ENCODE results near the gene PRSS38.

PRSS38 gene

DNA sequence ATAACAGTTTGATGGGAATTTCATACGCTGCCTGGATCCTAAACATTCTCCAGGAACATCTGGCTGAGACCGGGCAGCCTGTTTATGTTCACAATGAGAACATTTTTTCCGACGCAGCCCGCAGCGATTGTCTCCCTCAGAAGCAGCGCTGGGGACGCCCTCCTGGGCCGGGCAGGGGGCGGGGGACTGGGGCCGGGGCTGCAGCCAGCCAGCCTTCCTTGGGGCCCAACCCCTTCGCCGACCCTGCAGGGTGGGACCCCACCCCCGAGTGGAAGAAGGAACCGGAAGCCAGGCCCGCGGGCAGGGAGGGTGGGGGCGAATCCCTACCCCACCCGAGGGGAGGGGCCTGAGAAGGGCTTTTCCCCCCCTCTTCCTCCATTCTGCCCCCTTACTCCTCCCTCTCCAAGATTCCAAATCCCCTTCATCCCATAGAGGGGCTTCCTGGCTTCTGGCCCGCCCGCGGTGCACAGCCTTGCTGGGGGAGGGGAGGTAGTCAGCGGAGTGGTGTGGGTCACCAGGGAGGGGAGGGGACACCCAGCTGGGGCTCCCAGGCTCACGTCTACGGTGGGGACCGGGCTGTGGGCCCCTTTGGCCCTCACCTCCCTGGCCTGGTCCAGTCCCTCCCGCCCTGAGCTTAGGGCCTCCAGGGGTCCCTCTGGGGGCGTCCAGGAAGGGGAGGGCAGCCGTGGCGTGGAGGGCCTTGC lies 71.7 kb downstream of the PRSS38 start:
- peak; percentile 14 for DNase-seq

DNA sequence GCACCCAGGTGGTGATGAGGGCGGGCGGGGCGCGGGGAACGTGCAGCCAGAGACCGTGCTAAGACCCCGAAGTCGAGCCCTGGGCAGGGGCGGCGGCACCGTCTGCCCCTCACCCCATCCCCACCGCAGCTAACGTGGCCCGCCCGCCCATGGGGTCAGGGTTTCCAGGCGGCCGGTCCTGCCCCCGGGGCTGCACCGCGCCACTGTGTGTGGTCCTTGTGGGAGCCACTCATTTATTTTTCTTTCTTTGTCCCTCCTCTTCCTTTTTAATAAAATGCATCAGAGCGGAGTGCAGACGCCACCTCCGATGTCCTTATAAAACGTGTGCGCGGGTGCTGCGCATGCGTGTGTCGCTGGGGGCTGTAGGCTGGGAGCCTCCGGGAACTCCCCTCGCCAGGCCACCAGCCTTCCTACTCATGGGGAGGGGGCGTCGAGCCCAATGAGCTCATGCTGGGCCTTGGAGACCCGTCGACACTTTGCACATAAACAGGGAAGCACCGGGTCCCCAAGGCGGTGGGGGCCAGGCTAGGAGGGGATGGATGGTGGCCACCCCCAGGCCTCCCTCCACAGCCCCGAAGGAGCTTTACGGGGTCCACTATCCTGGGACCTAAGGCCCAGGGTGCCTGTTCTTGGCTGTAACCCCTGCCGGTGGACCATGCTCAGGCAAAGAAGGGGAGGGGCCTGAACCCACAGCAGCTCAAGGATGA lies 72.4 kb downstream of the PRSS38 start:
- DNase-seq, result peak; percentile 9

DNA sequence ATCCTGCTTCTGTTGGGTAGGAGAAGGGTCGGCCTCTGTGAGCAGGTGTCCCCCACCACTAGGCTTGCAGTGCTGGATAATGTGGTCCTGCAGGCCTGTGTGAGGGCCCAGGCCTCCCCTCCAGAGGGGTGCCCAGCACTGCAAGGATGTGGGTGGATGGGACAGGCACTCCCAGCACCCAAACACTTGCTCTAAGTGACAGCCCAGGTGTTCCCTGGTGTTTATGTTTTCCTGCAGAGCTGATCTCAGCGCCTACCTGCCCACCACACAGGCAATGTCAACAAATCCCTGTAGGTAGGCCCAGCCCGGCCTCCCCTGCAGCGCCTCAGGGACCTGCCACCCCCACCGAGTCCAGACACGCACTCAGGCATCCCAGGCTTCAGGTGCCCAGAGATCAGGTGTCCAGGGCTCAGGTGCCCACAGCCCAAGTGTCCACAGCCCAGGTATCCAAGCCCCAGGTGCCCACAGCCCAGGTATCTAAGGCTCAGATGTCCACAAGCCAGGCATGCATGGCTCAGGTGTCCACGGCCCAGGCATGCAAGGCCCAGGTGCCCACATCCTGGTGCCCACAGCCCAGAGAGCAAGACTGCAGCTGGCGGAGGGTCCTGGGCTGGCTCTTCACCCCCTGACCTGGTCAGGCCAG lies 73.0 kb downstream of the PRSS38 start:
- DNase-seq, result peak; percentile 6

DNA sequence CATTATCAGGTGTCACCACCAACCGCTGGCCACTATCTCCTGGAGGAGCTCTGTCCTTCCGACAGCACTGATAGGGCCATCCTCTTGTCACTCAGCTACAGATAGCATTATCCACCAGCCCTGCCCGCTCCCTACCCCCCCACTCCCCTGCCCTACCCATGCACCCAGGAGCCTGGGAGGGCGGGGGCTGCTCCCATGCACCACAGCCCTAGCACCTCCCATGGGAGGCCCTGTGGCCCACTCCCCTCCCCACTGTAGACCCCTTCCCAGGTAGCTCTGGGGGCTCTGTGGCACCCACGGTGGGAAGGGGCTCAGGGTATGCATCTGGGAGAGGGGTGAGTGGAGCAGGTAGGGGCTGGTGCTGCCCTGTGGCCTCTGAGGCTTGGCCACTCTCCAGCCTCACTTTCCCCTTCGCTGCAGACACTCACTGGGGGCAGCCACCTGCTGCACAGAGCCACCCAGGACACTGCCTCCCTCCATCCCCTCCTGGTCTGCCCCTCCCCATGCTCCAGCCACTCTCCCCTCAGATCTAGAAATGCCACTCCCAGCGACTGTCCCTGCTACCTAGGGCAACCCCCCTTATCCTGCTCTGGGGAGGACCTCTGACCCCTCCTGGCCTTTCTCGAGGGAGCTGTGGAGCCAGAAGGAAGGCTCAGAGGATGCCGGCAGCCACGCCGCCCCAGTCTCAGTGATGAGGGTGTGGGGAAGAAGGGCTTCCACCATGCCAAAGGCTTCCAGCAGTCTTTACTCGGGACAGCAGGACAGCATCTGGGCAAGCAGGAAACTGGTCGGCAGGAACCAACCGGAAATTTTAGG lies 73.8 kb downstream of the PRSS38 start:
- DNase-seq, result peak; percentile 7

DNA sequence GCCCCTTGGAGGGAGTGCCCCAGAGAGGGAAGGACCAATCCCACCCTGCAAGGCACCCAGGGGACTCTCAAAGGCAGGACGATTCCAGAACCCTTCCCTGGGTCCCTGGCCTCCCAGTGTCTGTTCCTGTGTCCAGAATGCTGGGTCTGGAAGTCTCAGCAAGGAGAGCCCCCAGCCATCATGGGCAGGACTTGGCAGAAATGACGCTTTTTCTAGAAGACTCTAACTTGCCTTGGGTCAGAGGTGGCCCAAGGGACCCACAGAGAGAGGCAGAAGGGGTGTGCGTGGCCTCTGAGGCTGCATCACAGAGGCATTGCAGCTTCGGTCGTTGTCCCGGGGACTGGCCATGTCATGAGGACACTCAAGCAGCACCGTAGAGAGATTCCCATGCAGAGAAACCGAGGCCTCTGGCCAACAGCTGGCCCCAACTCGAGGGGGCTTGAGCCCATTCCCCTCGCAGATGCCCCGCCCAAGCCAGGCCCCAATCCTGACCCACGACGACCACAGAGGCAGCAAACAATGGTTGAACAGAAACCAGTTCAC lies 74.5 kb downstream of the PRSS38 start:
- DNase-seq, result peak; percentile 5

DNA sequence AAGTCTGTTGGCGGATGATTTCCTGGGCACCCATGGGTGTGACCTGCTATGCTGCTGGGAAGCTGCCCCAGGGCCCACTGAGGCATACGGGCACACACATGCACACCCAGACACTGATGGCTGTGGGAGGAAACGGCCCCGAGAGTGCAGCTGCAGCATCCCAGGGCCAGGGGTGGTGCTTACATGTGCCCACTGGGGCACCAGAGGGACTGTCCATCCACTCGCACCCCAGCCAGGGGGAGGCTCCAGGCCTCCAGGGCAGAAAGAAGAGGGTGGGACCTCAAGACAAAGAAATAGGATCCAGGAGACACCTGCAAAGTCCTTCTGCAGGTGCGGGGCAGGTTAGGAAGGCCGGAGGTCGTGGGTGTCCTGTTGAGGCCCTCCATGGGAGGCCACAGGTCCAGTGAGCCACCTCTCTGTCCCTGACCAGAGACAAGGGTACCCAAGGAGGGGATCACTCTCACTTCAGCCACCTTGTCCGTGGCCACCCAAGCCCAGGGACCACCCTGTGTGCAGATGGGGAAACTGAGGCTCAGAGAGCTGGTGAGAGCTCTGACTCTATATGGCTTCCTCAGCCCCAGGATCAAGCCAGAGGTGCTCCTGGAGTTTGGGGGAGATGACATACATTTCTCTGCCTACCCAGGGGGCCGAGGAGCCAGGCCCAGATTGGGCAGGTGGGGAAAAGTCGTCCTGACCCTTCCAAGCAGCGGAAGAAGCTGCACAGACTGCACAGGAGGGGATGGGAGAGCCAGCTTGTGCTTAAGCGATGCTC lies 75.2 kb downstream of the PRSS38 start:
- no peak for DNase-seq

DNA sequence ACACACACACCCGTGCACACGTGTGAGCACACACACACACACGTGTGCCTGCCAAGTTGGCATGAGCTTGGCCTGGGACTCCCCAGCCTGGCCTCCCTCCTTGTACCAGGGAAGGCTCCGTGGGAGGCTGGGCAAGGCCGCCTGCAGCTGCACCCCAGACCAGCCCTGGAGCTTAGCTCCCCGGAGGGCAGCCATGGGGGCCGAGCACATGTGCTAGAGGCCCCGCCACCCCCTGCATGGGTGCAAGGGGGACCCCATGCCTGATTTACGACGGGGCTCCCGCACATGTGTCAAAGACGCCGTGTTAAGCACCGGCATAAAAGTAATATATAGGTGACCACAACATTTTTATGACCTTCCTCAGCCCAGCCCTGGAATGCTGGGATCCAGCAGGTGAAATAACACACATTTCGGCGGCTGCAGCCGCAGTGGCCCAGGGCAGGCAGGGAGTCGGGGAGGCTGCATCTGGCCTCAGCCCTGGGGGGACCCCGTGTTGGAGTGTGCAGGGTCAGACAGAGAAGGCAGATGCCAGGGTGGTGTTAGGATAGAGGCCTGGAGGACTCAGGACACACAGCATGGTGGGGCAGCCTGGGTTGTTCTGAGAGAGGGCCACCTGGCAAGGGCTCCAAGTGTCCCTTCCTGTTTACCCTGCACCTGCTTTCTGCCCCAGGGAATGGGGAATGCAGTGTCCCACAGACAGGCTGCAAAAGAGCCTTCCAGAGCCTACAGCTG lies 75.9 kb downstream of the PRSS38 start:
- DNase-seq, result peak; percentile 6

DNA sequence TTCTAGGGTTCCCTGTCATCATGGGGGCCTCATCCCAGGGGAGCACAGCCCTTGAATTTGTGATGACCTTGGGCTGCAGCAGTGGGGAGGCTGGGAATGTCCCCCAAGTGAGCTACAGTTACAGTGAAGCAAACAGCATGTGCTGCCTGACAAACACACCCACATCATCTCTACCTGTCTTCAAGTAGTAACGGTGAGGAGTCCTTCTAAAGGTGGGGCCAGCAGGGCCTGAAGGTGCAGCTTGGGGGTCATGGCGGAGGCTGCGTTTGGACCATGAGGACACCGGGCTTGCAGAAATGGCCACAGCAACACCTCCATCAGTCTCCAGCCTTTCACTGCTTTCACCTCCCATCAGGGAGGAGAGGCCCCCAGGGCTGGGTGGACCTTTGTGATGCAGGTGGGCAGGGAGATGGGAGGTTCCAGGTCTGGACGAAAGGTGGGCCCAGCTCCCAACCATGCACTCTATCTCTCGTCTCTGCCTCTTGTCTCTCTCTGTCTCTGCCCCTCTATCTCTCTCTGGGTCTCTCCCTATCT lies 76.5 kb downstream of the PRSS38 start:
- DNase-seq, result no peak

DNA sequence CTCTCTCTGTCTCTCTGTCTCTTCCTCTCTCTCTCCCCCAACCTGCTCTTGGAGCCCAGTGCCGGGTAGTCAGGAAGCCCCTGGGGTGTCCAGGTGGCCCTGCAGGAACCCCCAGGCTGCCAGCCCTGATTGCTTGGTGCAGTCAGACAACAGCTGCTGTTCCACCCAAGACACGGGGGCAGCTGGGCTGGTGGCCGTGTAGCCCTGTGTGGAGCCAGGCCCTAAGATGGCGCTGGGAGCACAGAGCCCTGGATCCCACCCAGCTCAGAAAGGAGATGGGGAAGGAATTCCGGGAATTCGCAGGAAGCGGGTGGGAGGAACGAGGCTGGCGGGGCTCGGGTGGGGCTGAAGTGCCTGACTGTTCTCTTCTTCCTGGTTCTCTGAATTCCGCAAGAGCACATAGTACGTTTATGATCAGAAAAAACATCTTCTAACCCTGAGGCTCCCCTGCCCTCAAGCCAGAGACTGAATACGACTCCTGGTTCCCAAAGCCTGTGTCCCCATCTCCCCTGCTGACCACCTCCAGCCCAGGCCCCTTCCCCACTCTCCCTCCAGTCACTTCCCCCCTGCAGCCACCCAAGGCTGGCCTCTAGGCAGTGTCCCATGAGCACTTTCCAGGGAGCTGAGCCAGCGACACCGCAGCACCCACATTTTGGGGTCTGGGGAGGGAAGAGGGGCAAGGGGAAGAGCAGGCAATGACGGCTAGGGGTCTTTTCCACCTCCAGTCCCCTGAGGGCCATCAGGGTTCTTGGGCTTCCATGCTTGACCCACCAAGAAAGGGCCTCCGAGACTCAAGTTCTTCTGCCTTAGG lies 77.2 kb downstream of the PRSS38 start:
- peak; percentile 5 for DNase-seq

DNA sequence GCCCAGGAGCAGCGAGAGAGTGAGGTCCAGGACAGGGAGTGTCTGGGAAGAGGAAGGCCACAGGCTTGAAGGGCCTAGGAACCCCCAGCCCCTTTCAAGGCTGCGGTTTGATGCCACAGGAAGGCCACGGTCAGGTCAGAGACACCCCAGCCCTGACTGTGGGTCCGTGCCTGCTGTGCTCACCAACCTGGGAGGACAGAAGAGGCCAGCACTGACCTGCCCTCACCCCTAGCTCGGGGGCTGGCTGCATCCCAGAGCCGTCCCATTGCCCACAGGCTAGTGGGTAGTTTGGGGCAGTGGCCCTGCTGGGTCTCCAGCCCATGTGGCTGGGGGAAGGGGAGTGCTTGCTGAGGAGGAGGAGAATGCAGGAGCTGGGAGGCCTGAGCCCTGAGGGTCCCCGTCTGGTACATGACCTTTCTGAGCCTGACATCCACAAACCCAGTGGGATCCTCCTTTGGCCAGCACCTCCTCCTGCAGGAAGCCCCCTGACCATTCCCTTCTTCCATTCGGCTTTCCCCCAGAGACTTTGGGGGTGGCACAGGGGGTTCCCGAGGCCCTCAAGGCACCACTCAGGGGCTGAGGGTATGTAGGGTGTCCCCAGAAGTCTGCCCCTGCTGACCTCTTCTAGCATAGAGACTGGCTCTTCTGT lies 77.9 kb downstream of the PRSS38 start:
- no peak for DNase-seq

DNA sequence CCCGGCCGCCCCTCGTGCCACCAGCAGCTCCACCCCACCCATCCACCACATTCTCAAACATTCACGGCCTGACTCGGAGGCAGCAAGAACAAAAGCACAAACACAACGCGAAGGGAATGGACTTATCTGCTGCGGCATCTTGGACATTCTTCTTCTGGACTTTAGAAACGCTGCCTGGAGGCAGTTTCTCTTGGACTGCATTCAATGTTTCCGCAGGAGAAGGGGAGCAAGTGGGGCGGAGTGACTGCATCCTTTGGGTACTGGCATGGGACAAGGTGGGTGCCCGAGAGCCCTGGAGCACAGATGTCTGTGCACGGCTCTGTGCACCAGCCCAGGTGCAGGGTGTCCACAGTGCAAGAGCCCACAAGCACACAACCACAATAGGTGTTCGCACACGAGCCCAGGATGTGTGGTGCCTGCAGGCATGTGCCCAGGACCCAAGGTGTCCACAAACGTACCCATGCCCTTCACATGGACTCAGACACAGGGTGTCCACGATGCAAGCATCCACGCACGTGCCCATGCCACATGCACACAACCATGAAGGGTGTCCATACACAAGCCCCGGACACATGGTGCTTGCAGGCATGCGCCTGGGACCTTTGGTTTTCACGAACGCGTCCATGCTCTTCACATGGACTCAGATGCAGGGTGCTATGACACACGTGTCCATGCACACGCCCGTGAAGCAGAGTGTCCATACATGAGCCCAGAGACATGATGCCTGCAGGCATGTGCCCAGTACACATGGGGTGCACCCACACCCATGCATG lies 78.7 kb downstream of the PRSS38 start:
- peak; percentile 7 for DNase-seq

DNA sequence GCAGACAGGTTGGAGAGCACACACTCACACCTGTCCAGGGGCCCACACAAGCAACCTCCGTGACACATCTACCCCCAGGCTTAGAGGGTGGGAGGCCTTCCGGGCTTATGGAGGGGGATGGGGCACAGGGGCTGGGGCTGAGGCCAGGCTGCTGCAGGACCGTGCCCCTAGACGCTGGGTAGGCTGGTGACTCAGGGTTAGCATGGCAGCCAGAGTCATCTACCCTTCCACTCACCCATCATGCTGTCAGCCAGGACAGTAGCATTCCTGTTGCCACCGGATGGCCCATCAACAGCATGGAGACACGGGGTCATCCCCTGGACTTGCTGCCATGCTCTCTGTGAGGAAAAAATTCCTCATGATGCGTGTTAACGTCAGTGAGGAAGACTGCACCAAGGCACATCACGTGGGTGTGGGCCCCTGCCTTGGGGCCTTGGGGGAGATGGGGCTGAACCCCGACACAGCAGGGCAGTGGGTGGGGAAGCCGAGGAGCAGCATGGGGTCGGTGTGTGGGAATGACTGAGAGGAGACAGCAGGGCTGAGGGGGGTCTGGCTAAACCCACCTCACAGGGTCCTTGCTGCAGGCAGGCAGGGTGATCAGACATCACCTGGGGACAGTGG lies 79.5 kb downstream of the PRSS38 start:
- peak; percentile 3 for DNase-seq
